ENCODE results near the gene VSTM4. TPM values are rescaled to one million over a fixed set of nuclear protein-coding genes. Genes with fewer than 3 reads are reported as not detected.

VSTM4 gene
- total and polyA plus RNA-seq, 2 of the 4 experiments (the other 2 are of a cell fraction) = 2.4 to 2.9 TPM

DNA sequence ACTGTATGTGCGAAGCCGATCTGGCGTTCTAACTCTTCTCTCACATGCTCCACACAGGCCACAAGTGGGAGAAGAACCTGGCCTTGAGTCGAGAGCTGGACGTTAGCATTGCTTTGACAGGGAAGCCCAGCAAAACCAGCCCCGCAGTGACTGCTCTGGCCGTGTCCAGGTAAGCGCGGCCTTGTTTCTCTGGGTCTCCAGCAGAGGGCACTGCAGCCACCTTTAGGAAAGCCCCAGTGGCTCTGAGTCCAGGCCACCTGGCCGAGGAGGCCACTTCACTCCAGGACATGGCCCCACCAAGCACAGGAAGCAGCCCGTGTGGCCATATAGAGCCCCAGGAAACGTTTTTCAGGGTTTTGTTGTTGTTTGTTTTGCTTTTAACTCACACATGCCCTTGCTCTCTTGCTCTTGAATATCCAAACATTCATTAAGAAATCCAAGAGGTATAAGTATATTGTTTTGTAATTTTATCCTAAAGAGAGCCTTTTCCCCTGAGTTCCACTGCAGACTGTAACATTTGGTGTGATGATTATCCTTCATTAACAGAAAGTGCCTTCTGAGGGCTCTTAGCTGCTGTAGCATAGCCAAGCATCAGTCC is 133.9 kb downstream of the VSTM4 start:
- BruUV-seq (replicated peaks) = no TSS peak
- 0% methylated on average over 5 of the region's 12 CpGs; no CpG with 5 or more reads in 1 of the 2 experiments for WGBS, 2 experiments (ENCODE audit: extremely low coverage in 2 of 2, insufficient read length in 1 of 2)
- DNase-seq = peak; percentile 41
- H3K9me3 ChIP-seq (ENCODE audit: control insufficient read depth, insufficient read depth, low read length) = no peaks in the 10 kb centered on the region
- H4K20me1 ChIP-seq (ENCODE audit: insufficient read depth, low read length) = no peaks in the 10 kb centered on the region
- no peak overlapping the region for H3K4me2 ChIP-seq (ENCODE audit: low read depth, low read length)
- POLR2A ChIA-PET (ENCODE audit: unreplicated experiment) = no interaction called here
- no peak overlapping the region for H3K27ac ChIP-seq (ENCODE audit: insufficient read depth, low read length)
- TF ChIP-seq RAD21 (IDR thresholded peaks at IDR 0.05; ENCODE audit: low read length) (peak; percentile 79), SMC3 (IDR thresholded peaks at IDR 0.05; ENCODE audit: low read depth, low read length) (peak; percentile 83), MXI1 (IDR thresholded peaks at IDR 0.05; ENCODE audit: borderline replicate concordance, low read depth, low read length) (no peak), NFE2L2 (IDR thresholded peaks at IDR 0.05; ENCODE audit: low read depth, low read length) (no peak), CTCF (conservative IDR thresholded peaks at IDR 0.05; ENCODE audit: low read depth, low read length) (peak; percentile 67), BHLHE40 (IDR thresholded peaks at IDR 0.05; ENCODE audit: low read depth, low read length) (no peak)
- no peaks in the 10 kb centered on the region for H3K36me3 ChIP-seq (ENCODE audit: control insufficient read depth, insufficient read depth, low read length)
- H4K5ac ChIP-seq (ENCODE audit: low read depth, low read length) = no peak overlapping the region
- H3K9me1 ChIP-seq (ENCODE audit: insufficient read depth, low read length) = no peaks in the 10 kb centered on the region
- no peak overlapping the region for H2AK9ac ChIP-seq (replicated peaks; ENCODE audit: low read depth, low read length, poor library complexity)
- CTCF ChIA-PET = no interaction called here
- H3K4me1 ChIP-seq (ENCODE audit: control insufficient read depth, insufficient read depth, low read length) = no peaks in the 10 kb centered on the region
- H2BK120ac ChIP-seq (ENCODE audit: low read depth, low read length) = no peak overlapping the region
- no peak overlapping the region for H3K4ac ChIP-seq (ENCODE audit: low read depth, low read length)
- no peak overlapping the region for H3K23ac ChIP-seq (ENCODE audit: low read depth, low read length)
- no peak overlapping the region for H3K18ac ChIP-seq (ENCODE audit: low read depth, low read length)
- no peak overlapping the region for H2BK15ac ChIP-seq (ENCODE audit: low read depth, low read length)
- no peak overlapping the region for H3K9ac ChIP-seq (ENCODE audit: low read depth, low read length)
- no peak overlapping the region for H2BK5ac ChIP-seq (ENCODE audit: low read depth, low read length, poor library complexity, severe bottlenecking)
- H3K79me1 ChIP-seq (ENCODE audit: low read depth in 1 of 2, low read length in 2 of 2) = no peaks in the 10 kb centered on the region
- in situ Hi-C loops (cut with MboI; ENCODE audit: low sequenced_read_pairs) = no loop called here
- no peak overlapping the region for H4K91ac ChIP-seq (ENCODE audit: insufficient read depth, low read depth, low read length)
- intact Hi-C loops (cut with micrococcal nuclease) = loop anchor here (1.0 to 2.0 kb wide), 4 partner anchors 133 to 531 kb away; partner anchors contain the start of gene VSTM4
- no peak overlapping the region for H2BK20ac ChIP-seq (ENCODE audit: low read depth, low read length)
- no peak overlapping the region for H2AK5ac ChIP-seq (ENCODE audit: low read depth, low read length)
- dilution Hi-C loops (cut with HindIII; ENCODE audit: low sequenced_read_pairs, unreplicated experiment) = no loop called here
- H4K8ac ChIP-seq (ENCODE audit: low read depth in 2 of 2, low read length in 2 of 2) = no peak overlapping the region
- no peak overlapping the region for H3K4me3 ChIP-seq (ENCODE audit: insufficient read depth, low read depth, low read length)
- H2AFZ ChIP-seq (replicated peaks; ENCODE audit: low read length, poor library complexity) = peak overlapping the region; percentile 26
- peak; percentile 95 for ATAC-seq (ENCODE audit: low read depth)
- H3K56ac ChIP-seq (ENCODE audit: extremely low read depth, insufficient read depth, low read length) = no peak overlapping the region
- H3K14ac ChIP-seq (replicated peaks; ENCODE audit: low read depth, low read length) = no peak overlapping the region
- peaks cover 18% of the 10 kb centered on the region for H3K27me3 ChIP-seq (ENCODE audit: control insufficient read depth, insufficient read depth, low read length)
